Neural progenitor cell (in vitro differentiated cells): ENCODE data around the gene MMEL1. TPM values are rescaled to one million over a fixed set of nuclear protein-coding genes. Genes with fewer than 3 reads are reported as not detected.

Source experiments
- DNase-seq: peaks from one replicate; pipeline ENCODE4 v3.0.0-alpha.2; 2016; ENCODE audit warnings: low spot score
- H2AFZ ChIP-seq: fragments of 200-600 bp; sonication (generic); replicated peaks from 2 replicates; pipeline ENCODE4 v1.6.1; 2016; ENCODE audit warnings: antibody characterized with exemption
- H3F3A ChIP-seq: fragments of 200-600 bp; sonication (generic); 2 replicates; pipeline ENCODE4 v1.6.1; 2016; ENCODE audit warnings: antibody characterized with exemption, low read depth
- H3K27ac ChIP-seq: fragments of 200-600 bp; sonication (generic); 2 replicates; pipeline ENCODE4 v1.5.1; 2016; ENCODE audit warnings: mild to moderate bottlenecking
- H3K27me3 ChIP-seq: fragments of 200-600 bp; sonication (generic); 2 replicates; pipeline ENCODE4 v1.6.1; 2016; ENCODE audit warnings: mild to moderate bottlenecking, moderate library complexity
- H3K36me3 ChIP-seq: fragments of 200-600 bp; sonication (generic); 2 replicates; pipeline ENCODE4 v1.5.1; 2016
- H3K4me1 ChIP-seq: fragments of 200-600 bp; sonication (generic); 2 replicates; pipeline ENCODE4 v1.6.1; 2016; ENCODE audit warnings: mixed run types
- H3K4me2 ChIP-seq: fragments of 200-600 bp; sonication (generic); 2 replicates; pipeline ENCODE4 v1.6.1; 2016
- H3K4me3 ChIP-seq: fragments of 200-600 bp; sonication (generic); 2 replicates; pipeline ENCODE4 v1.5.1; 2016
- H3K79me2 ChIP-seq: fragments of 200-600 bp; sonication (generic); 2 replicates; pipeline ENCODE4 v1.6.1; 2016; ENCODE audit warnings: low read depth
- H3K9ac ChIP-seq: fragments of 200-600 bp; sonication (generic); 2 replicates; pipeline ENCODE4 v1.6.1; 2016
- H3K9me3 ChIP-seq: fragments of 200-600 bp; sonication (generic); 2 replicates; pipeline ENCODE4 v1.5.1; 2016; ENCODE audit warnings: low read depth
- H4K20me1 ChIP-seq: fragments of 200-600 bp; sonication (generic); 2 replicates; pipeline ENCODE4 v1.6.1; 2016; ENCODE audit warnings: low read depth
- H3K27ac Mint-ChIP-seq: 3 replicates; pipeline ENCODE4 v1.8.0; 2021; ENCODE audit warnings: mixed read lengths
- H3K27me3 Mint-ChIP-seq: 2 replicates; pipeline ENCODE4 v1.8.0; 2022; ENCODE audit warnings: low read depth, mild to moderate bottlenecking, inconsistent platforms, moderate library complexity, mixed read lengths; ENCODE audit not compliant: insufficient read depth
- H3K36me3 Mint-ChIP-seq: 3 replicates; pipeline ENCODE4 v1.8.0; 2021; ENCODE audit warnings: mixed read lengths
- H3K4me1 Mint-ChIP-seq: 3 replicates; pipeline ENCODE4 v1.8.0; 2021; ENCODE audit warnings: mixed read lengths
- H3K4me3 Mint-ChIP-seq: 3 replicates; pipeline ENCODE4 v1.8.0; 2021; ENCODE audit warnings: mild to moderate bottlenecking, moderate library complexity, mixed read lengths
- H3K9me3 Mint-ChIP-seq: 3 replicates; pipeline ENCODE4 v1.8.0; 2020; ENCODE audit warnings: mixed read lengths
- EZH2 ChIP-seq: fragments of 200-600 bp; sonication (generic); IDR thresholded peaks from 2 replicates; pipeline ENCODE4 v1.6.1; 2017; ENCODE audit warnings: antibody characterized with exemption, mild to moderate bottlenecking, moderate library complexity
- EZH2phosphoT487 ChIP-seq: fragments of 200-600 bp; sonication (generic); IDR thresholded peaks from 2 replicates; pipeline ENCODE4 v1.6.1; 2017; ENCODE audit warnings: antibody characterized with exemption
- total RNA-seq: library from RNA; depleted of rRNA; stranded (reverse); fragments of >200 nt; gene quantifications from 2 replicates; pipeline ENCODE4 v1.2.3, GENCODE V29; 2015; ENCODE audit warnings: low replicate concordance
- TF ChIP-seq, protein P1 (sequence below): fragments of 200-600 bp; sonication (generic); IDR thresholded peaks from 2 replicates; pipeline ENCODE4 v1.5.1; 2017; ENCODE audit warnings: antibody characterized with exemption, mild to moderate bottlenecking

Gene MMEL1
- total RNA-seq, 1 donor from 2014 or later = 0.19 TPM

DNA sequence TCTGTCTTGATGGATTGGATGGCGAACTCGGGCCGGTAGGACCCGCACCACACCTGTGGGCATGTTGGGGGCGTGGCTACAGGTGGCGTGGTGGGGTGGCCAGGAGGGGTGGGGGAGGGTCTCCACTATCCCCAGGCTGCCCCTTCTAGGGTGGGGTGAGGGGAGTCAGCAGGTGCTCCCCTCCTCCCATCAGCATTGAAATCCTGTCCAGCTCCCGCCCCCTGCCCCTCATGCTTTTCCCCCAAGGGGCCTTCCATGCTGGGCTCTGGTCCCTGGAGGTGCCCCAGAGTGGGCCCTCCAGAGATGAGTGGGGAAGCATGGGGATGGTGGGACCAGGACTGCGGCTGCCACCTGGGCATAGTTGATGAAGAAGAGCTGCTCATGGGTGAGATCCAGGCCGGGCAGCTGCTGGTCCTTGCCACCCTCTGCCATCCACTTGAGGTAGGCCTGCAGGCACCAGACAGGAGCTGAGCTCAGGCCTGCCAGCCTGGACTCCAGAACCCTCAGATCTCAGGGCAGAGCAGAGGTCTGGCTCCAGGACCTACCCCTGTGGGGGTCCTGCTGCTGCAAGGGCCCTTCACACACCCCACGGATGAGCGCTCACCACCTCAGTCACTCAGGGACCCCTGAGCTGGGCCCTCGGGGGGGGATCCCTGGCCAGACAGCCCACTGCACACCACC lies 41.1 kb downstream of the MMEL1 start:
- Histone ChIP-seq H4K20me1 (peaks cover 6% of the 10 kb centered on the region), H3K9ac (no peak overlapping the region), H3K4me1 (peaks cover 5% of the 10 kb centered on the region), H3K9me3 (no peaks in the 10 kb centered on the region), H3K36me3 (no peaks in the 10 kb centered on the region), H3K4me2 (no peak overlapping the region), H3K79me2 (peaks cover 3% of the 10 kb centered on the region), H3K4me3 (no peak overlapping the region), H3K27me3 (no peaks in the 10 kb centered on the region), H3F3A (no peaks in the 10 kb centered on the region), H2AFZ (no peak overlapping the region), H3K27ac (no peak overlapping the region)
- Mint-ChIP-seq H3K27me3 (peaks cover 2% of the 10 kb centered on the region), H3K27ac (no peak overlapping the region), H3K4me1 (no peaks in the 10 kb centered on the region), H3K36me3 (no peaks in the 10 kb centered on the region), H3K4me3 (no peak overlapping the region), H3K9me3 (no peaks in the 10 kb centered on the region)
- TF ChIP-seq EZH2 (no peak), EZH2phosphoT487 (no peak)
- TF ChIP-seq, protein P1, sequence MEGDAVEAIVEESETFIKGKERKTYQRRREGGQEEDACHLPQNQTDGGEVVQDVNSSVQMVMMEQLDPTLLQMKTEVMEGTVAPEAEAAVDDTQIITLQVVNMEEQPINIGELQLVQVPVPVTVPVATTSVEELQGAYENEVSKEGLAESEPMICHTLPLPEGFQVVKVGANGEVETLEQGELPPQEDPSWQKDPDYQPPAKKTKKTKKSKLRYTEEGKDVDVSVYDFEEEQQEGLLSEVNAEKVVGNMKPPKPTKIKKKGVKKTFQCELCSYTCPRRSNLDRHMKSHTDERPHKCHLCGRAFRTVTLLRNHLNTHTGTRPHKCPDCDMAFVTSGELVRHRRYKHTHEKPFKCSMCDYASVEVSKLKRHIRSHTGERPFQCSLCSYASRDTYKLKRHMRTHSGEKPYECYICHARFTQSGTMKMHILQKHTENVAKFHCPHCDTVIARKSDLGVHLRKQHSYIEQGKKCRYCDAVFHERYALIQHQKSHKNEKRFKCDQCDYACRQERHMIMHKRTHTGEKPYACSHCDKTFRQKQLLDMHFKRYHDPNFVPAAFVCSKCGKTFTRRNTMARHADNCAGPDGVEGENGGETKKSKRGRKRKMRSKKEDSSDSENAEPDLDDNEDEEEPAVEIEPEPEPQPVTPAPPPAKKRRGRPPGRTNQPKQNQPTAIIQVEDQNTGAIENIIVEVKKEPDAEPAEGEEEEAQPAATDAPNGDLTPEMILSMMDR = no peak
- DNase-seq = no peak

DNA sequence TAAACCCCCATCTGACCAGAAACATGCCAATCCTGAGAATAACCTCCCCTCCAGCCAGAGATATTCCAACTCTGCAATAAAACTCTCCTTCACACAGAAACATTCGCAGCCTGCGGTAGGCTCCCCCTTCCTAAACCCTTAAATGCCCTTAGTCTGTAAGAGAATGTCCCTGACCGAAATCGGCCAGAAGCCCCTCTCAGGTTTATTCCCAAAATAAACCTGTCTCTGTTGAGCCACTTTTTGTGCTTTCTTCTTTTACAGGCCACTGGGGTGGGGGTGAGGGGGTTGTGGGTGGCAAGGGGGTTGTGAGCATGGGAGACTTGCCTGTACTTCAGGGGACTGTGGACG lies 41.6 kb downstream of the MMEL1 start:
- Histone ChIP-seq H3K4me1 (peaks cover 5% of the 10 kb centered on the region), H2AFZ (no peak overlapping the region), H3K27me3 (no peaks in the 10 kb centered on the region), H3K4me2 (no peak overlapping the region), H3K9me3 (no peaks in the 10 kb centered on the region), H3K4me3 (no peak overlapping the region), H3K36me3 (no peaks in the 10 kb centered on the region), H3K9ac (no peak overlapping the region), H3K27ac (no peak overlapping the region), H3K79me2 (peaks cover 3% of the 10 kb centered on the region), H4K20me1 (peaks cover 6% of the 10 kb centered on the region), H3F3A (peaks cover 1% of the 10 kb centered on the region)
- H3K4me1 Mint-ChIP-seq = no peaks in the 10 kb centered on the region
- no peak overlapping the region for H3K4me3 Mint-ChIP-seq
- no peak for TF ChIP-seq EZH2phosphoT487
- TF ChIP-seq EZH2 = no peak
- TF ChIP-seq, protein P1 = no peak
- DNase-seq = no peak
- no peak overlapping the region for H3K27ac Mint-ChIP-seq
- H3K9me3 Mint-ChIP-seq = no peaks in the 10 kb centered on the region
- no peaks in the 10 kb centered on the region for H3K36me3 Mint-ChIP-seq
- peaks cover 2% of the 10 kb centered on the region for H3K27me3 Mint-ChIP-seq

DNA sequence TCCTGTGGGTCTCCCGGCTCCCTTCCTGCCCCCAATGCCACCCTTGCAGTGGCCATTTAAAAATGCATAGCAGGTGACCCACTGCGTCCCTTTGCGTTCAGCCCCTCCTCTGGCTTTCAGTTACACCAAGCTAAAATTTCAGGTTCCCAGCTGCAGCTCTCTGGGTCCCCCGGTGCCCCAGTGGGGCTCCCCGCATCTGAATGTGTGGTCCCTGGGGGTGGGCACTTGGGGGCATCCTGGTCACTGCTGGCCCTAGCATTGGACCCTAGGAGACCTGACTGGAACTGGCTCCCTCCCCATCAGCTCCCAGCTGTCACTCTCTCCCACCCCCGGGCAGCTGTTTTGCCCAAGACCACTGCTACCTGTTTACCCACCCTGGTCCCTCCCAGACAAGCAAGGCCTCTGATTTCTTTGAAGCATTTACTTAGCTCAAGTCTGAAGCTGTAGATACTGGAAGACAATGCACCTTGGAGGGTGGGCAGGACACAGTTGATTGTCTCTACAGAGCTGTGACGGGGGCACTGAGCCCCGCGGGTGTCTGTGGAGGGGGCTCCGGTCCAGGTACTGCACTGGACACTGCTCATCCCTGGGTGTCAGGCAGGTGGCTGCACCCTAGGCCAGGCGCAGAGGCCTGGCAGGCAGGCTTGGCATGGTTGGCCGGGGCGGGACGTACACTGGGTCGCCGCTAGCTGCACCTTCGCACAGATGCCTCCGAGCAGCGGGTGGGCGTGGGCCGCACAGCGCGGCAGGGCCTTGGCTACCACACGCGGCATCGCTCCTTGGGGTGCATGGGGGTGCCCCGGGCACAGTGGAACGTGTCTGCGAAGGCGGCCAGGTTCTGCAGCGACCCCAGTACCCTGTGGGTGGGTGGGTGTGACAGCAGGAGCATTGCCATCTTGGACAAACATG lies 42.3 kb downstream of the MMEL1 start:
- H3K27ac ChIP-seq = no peak overlapping the region
- peaks cover 8% of the 10 kb centered on the region for H3F3A ChIP-seq
- H3K4me2 ChIP-seq = no peak overlapping the region
- no peak overlapping the region for H3K9ac ChIP-seq
- peaks cover 3% of the 10 kb centered on the region for H3K79me2 ChIP-seq
- no peaks in the 10 kb centered on the region for H3K9me3 ChIP-seq
- no peaks in the 10 kb centered on the region for H3K36me3 Mint-ChIP-seq
- peaks cover under 1% of the 10 kb centered on the region for H3K4me1 Mint-ChIP-seq
- H3K27me3 ChIP-seq = no peaks in the 10 kb centered on the region
- H2AFZ ChIP-seq = no peak overlapping the region
- no peak overlapping the region for H3K4me3 Mint-ChIP-seq
- H3K4me1 ChIP-seq = peaks cover 6% of the 10 kb centered on the region
- H4K20me1 ChIP-seq = peaks cover 6% of the 10 kb centered on the region
- DNase-seq = no peak
- no peaks in the 10 kb centered on the region for H3K9me3 Mint-ChIP-seq
- no peaks in the 10 kb centered on the region for H3K36me3 ChIP-seq
- TF ChIP-seq, protein P1 = no peak
- TF ChIP-seq EZH2 (no peak), EZH2phosphoT487 (no peak)
- no peak overlapping the region for H3K27ac Mint-ChIP-seq
- peaks cover 2% of the 10 kb centered on the region for H3K27me3 Mint-ChIP-seq
- H3K4me3 ChIP-seq = no peak overlapping the region
